ENCODE results near the gene OR8A1.

DNA sequence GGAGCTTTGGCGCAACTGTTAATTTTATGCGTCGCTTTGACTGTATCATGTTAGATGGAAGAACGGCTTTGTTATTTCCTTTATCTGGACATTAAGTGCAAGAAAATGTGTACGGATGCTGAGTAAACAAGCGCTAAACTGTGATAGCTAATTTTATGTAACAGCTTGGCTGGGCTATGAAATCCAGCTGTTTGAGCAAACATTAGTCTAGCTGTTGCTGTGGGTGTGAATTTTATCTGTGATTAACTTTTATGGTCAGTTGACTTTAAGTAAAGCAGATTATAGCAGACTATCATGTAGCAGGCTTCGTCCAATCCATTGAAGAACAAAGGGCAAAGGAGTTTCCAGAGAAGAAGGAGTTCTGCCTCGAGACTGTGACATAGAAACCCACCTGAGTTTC, 14.0 kb downstream of the OR8A1 start:
- TF ChIP-seq POLR2A (IDR thresholded peaks at IDR 0.05; ENCODE audit: low read length) (no peak), GATA1 (IDR thresholded peaks at IDR 0.05; ENCODE audit: low read depth, low read length) (no peak)

Data from erythroblast (primary cell).